ENCODE results near the gene DEPDC5.
"Not testable (repeated sequence)": the region's sequence is repeated elsewhere in the genome, so short reads cannot be mapped to it uniquely, and the experiment has no call there.

The DEPDC5 gene

DNA sequence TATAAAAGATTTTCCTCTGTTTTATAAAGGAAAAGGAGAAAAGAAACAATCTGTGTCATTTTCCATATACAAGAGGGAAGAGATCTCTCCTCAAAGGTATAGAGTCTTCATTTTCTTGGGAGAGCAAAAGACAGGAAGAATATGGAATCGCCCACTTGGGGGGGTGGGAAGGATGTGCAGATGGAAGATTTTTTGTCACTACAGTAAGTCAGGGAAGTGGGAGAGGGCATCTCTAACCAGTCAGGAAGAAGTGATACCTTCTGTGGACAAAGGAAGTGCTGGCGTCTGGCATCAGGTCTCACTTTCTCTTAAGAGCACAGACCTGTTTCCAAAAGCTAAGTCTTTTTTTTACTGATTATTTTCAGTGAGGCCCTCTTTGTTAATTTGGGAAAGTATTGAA is 5.3 kb upstream of the DEPDC5 start:
- in situ Hi-C loops (cut with MboI; ENCODE audit: low sequenced_read_pairs), result no loop called here

DNA sequence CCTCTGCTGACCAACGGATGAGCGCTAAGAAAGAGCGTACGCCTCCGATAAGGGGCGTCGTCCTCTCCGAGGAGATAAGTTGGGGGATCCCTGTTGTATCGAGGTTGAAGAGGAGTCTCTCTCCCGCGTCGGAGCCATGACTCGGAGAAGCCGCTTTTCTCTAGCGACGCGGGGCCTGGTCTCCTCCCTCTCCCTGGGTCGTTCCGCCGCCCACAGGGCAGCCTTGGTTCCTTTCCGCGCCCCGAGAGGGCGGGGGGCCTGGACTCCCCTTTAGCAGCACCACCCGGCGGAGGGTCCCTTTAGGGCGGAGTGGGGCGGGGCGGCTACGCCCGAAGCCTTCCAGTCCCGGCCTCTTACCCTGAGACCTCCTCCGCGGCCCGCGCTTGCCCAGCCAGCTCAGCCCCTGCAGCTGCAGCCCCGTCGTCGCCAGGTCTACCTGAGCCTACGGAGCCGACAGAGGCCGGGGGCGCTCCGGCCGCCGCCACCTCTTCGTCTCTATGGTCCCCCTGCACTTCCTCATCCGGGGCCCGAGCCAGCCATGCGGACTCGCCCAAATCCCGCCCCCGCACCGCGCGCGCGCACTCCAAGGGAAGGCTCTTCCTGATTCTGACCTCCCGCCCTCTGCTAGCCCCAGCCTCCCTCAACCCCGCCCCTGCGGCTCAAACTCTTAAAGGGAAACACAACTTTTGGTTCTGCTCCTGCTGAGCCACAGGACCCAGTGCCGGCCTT is 4.0 kb upstream of the DEPDC5 start, which contains the start of gene PRR14L:
PRR14L (minus strand) TSS at position 497 of the 729 bp plus-strand sequence. CDS start 11,272 bp downstream, outside the sequence.
- in situ Hi-C loops (cut with MboI; ENCODE audit: low sequenced_read_pairs), result no loop called here

GRCh38 chr22:31750365-31751284 is 3.2 kb upstream of the DEPDC5 start:
- in situ Hi-C loops (cut with MboI; ENCODE audit: low sequenced_read_pairs), result no loop called here

- in situ Hi-C loops (cut with MboI; ENCODE audit: low sequenced_read_pairs), result no loop called here
These were observed 1.5 kb upstream of the DEPDC5 start for GRCh38 chr22:31752096-31752847.

DNA sequence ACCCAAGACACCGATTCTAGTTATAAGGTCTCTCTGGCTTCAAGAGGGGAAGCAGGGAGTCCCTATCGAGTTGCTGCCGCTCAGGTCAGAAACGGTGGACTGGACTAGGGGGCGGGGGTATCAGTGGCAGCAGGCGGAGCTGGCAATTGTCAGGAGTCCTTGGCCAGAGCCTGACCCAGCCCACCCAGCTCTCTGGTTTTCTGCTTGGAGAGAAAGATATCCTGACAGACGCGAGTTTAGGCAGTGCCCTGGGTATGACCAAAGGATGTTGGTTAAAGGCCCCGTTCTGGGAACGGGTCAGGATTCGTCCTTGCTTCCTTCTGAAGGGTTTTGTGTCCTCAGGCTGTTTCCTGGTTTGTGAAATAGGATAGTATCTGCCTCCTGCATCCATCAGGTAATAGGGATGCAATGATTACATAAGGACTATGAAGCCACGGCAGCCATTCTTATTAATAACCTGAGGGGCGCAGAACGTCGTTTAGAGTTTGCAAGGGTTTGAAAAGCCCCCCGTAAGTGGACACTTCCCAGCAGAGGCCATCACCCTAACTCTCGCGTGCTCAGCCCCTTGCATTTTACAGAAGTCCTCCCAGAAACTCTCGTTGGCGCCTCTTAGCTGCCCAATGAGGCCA is 700 bp upstream of the DEPDC5 start:
- in situ Hi-C loops (cut with MboI; ENCODE audit: low sequenced_read_pairs), result no loop called here

DNA sequence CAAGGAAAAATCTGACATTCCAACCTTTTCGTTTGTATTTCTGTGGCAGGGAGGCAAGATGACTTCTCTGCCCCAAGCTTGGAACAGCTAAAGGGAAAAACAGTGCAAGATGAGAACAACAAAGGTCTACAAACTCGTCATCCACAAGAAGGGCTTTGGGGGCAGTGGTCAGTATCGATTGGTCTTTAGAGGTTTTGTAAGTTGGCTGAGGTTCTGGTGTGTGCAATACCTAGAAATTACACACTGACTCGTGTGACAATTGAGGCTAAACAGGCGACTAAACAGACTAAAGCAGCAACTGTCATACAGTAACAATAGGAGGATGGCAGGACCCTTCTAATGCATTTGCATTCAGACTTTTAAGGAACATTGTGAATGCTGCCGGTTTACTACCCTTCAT is 994 bp downstream of the DEPDC5 start:
- in situ Hi-C loops (cut with MboI; ENCODE audit: low sequenced_read_pairs), result no loop called here

DNA sequence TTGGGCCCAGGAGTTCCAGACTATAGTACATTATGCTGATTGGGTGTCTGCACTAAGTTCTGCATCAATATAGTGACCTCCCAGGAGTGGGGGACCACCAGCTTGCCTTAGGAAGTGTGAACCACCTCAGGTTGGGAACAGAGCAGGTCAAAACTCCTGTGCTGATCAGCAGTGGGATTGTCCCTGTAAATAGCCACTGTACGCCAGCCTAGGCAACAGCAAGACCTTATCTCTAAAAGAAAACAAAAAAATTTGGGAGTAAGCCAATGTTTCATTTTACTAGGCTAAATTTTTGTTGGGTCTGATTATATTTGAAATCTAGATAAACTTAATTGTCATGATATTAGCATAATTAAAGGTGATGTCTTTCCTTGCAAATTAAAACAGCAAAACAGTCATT is 3.4 kb downstream of the DEPDC5 start:
- in situ Hi-C loops (cut with MboI; ENCODE audit: low sequenced_read_pairs), result no loop called here

DNA sequence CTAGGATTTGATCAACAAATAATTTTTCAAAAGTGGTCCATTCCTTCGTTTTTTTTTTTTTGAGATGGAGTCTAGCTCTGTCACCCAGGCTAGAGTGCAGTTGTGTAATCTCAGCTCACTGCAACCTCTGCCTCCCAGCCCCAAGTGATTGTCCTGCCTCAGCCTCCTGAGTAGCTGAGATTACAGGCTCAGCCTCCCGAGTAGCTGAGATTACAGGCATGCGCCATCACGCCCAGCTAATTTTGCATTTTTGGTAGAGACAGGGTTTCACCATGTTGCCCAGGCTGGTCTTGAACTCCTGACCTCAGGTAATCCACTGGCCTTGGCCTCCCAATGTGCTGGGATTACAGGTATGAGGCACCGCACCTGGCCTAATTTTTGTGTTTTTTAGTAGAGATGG is 5.0 kb downstream of the DEPDC5 start:
- in situ Hi-C loops (cut with MboI; ENCODE audit: low sequenced_read_pairs), result not testable (repeated sequence)

- in situ Hi-C loops (cut with MboI; ENCODE audit: low sequenced_read_pairs), result no loop called here
These were observed 11.0 kb downstream of the DEPDC5 start for GRCh38 chr22:31764785-31765184.

DNA sequence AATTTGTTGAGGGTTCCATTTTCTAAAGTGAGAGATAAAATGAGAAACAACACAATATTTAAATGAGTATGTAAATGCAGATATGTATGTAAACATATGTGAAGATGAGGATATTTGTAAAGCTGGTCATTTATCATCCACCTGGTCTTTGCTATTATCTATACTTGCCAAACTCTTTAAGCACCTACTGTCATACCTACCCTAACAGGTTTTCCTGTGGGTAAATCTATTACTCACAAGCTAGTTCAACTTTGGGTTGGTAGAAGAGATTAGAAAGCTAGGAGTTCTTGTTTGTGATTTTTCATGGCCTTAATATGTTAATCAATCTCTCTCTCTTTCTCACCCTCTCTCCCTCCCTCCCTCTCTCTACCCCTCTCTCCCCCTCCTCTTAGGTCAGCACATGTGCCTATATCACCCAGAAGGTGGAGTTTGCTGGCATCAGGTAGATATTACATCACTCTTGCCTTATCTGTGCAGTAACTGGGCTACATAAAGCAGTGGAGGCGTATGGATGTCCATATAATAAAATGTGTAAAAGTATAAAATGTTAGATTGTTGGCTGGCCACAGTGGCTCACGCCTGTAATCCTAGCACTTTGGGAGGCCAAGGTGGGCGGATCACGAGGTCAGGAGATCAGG is 14.7 kb downstream of the DEPDC5 start:
- in situ Hi-C loops (cut with MboI; ENCODE audit: low sequenced_read_pairs), result no loop called here

GRCh38 chr22:31773416-31773815 is 19.6 kb downstream of the DEPDC5 start:
- in situ Hi-C loops (cut with MboI; ENCODE audit: low sequenced_read_pairs), result no loop called here

GRCh38 chr22:31776231-31776630 is 22.4 kb downstream of the DEPDC5 start:
- in situ Hi-C loops (cut with MboI; ENCODE audit: low sequenced_read_pairs), result no loop called here

DNA sequence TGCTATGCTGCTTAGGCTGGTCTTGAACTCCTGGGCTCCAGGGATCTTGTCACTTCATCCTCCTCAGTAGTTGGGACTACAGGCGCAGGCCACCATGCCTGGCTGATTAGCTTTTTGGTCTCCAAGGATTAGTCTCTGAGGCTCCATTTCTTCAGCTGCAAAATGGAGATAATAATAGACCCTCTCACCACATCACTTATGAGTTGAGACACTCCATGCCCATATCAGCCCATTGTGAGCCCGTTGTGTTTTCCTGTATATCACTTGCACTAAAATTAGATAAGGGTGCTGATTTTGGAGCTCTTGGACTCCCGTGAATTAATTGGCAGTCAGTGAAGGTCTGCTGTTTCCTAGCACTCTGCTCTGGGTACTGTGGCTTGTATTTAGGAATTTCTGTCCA is 36.0 kb downstream of the DEPDC5 start:
- in situ Hi-C loops (cut with MboI; ENCODE audit: low sequenced_read_pairs), result no loop called here

GRCh38 chr22:31790240-31790639 is 36.4 kb downstream of the DEPDC5 start:
- in situ Hi-C loops (cut with MboI; ENCODE audit: low sequenced_read_pairs), result no loop called here

- in situ Hi-C loops (cut with MboI; ENCODE audit: low sequenced_read_pairs), result not testable (repeated sequence)
These were observed 45.5 kb downstream of the DEPDC5 start for GRCh38 chr22:31799358-31799757.

GRCh38 chr22:31800065-31800464 is 46.2 kb downstream of the DEPDC5 start:
- in situ Hi-C loops (cut with MboI; ENCODE audit: low sequenced_read_pairs), result no loop called here

- in situ Hi-C loops (cut with MboI; ENCODE audit: low sequenced_read_pairs), result not testable (repeated sequence)
These were observed 47.0 kb downstream of the DEPDC5 start for GRCh38 chr22:31800861-31801260.

- in situ Hi-C loops (cut with MboI; ENCODE audit: low sequenced_read_pairs), result no loop called here
These were observed 48.8 kb downstream of the DEPDC5 start for GRCh38 chr22:31802575-31802974.

DNA sequence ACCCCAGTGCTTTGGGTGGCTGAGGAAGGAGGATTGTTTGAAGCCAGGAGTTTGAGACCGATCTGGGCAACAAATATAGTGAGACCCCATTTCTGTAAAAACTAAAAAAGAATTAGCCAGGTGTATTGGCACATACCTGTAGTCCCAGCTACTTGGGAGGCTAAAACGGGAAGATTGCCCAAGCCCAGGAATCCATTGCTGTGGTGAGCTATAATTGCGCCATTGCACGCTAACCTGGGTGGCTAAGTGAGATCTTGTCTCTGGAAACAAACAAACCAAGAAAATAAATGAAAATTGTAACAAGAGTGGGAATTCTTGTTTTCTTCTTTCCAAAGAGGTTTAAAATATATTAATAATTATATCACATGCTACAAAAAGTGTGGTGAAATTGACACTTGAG is 52.9 kb downstream of the DEPDC5 start:
- in situ Hi-C loops (cut with MboI; ENCODE audit: low sequenced_read_pairs), result no loop called here

GRCh38 chr22:31812977-31813605 is 59.3 kb downstream of the DEPDC5 start:
- in situ Hi-C loops (cut with MboI; ENCODE audit: low sequenced_read_pairs), result no loop called here
